ENCODE measurements around the gene CGREF1. TPM values are rescaled to one million over a fixed set of nuclear protein-coding genes. Genes with fewer than 3 reads are reported as not detected.

Gene CGREF1
- total RNA-seq, 4 donors from 2014 or later, result 0.50 to 1.4 (median 0.92) TPM; not detected in 1

- DNase-seq (ENCODE audit: extremely low spot score), result no peak
- peak overlapping the region; percentile 92 to 95 (median 93) for H3K27ac ChIP-seq (replicated peaks in 1 of 4)
- H3K36me3 ChIP-seq, result peaks cover 4 to 27% (median 14%) of the 10 kb centered on the region in 4 donors
- 57% methylated on average over 5 of the region's 10 CpGs for WGBS
- H3K9me3 ChIP-seq, result no peaks in the 10 kb centered on the region
- H3K4me3 ChIP-seq, result peak overlapping the region; percentile 68 to 81 (median 72)
- H3K27me3 ChIP-seq, result no peaks in the 10 kb centered on the region
- H3K4me1 ChIP-seq, result peaks cover 37 to 81% (median 72%) of the 10 kb centered on the region in 4 donors
- intact Hi-C loops (cut with DNase I), result loop anchor here (5.0 kb wide), 2 partner anchors 53 to 123 kb away; partner anchors contain the start of gene TMEM214
- TF ChIP-seq POLR2AphosphoS5 (IDR thresholded peaks at IDR 0.05), result no peak
- TF ChIP-seq CTCF (IDR thresholded peaks at IDR 0.05), result no peak
- no peak for TF ChIP-seq POLR2A (IDR thresholded peaks at IDR 0.05; ENCODE audit: low read depth)
- no peak for TF ChIP-seq EP300 (IDR thresholded peaks at IDR 0.05)
Observed at GRCh38 chr2:27085062-27085672, 33.8 kb downstream of the CGREF1 start.

- intact Hi-C loops (cut with DNase I), result loop anchor here (5.0 kb wide), 2 partner anchors 52 to 122 kb away; partner anchors contain the start of gene TMEM214
- TF ChIP-seq EP300 (IDR thresholded peaks at IDR 0.05) (no peak), POLR2A (IDR thresholded peaks at IDR 0.05; ENCODE audit: low read depth) (no peak), CTCF (IDR thresholded peaks at IDR 0.05) (no peak), POLR2AphosphoS5 (IDR thresholded peaks at IDR 0.05) (no peak)
Observed at GRCh38 chr2:27084297-27085061, 34.4 kb downstream of the CGREF1 start.

GRCh38 chr2:27083410-27084296 lies 35.3 kb downstream of the CGREF1 start:
- TF ChIP-seq CTCF (IDR thresholded peaks at IDR 0.05) (no peak), POLR2AphosphoS5 (IDR thresholded peaks at IDR 0.05) (peak in 1 of 2 donors; percentile 4), POLR2A (IDR thresholded peaks at IDR 0.05; ENCODE audit: low read depth) (no peak), EP300 (IDR thresholded peaks at IDR 0.05) (no peak)
- Histone ChIP-seq H3K4me1 (peaks cover 37 to 94% (median 86%) of the 10 kb centered on the region in 4 donors), H3K36me3 (peaks cover 4 to 27% (median 14%) of the 10 kb centered on the region in 4 donors), H3K27me3 (no peaks in the 10 kb centered on the region), H3K27ac (replicated peaks in 1 of 4) (peak overlapping the region in 3 of 4 donors; percentile 32 to 99 (median 94)), H3K9me3 (no peaks in the 10 kb centered on the region), H3K4me3 (no peak overlapping the region)
- 70% methylated on average over 12 of the region's 20 CpGs for WGBS
- no peak for DNase-seq (ENCODE audit: extremely low spot score)
- intact Hi-C loops (cut with DNase I), result no loop called here

More at GRCh38 chr2:27084297-27085061, 34.4 kb downstream of the CGREF1 start:
- Histone ChIP-seq H3K27me3 (no peaks in the 10 kb centered on the region), H3K36me3 (peaks cover 4 to 27% (median 14%) of the 10 kb centered on the region in 4 donors), H3K4me1 (peaks cover 37 to 87% (median 79%) of the 10 kb centered on the region in 4 donors), H3K4me3 (no peak overlapping the region), H3K27ac (replicated peaks in 1 of 4) (peak overlapping the region; percentile 92 to 95 (median 93)), H3K9me3 (no peaks in the 10 kb centered on the region)
- DNase-seq (ENCODE audit: extremely low spot score), result no peak
- WGBS, result 56% methylated on average over 6 of the region's 6 CpGs

- DNase-seq (ENCODE audit: extremely low spot score), result no peak
- Histone ChIP-seq H3K27me3 (no peaks in the 10 kb centered on the region), H3K4me1 (peaks cover 40 to 93% (median 90%) of the 10 kb centered on the region in 4 donors), H3K36me3 (peaks cover 4 to 27% (median 14%) of the 10 kb centered on the region in 4 donors), H3K27ac (replicated peaks in 1 of 4) (peak overlapping the region; percentile 6 to 99 (median 40)), H3K9me3 (no peaks in the 10 kb centered on the region), H3K4me3 (no peak overlapping the region)
- intact Hi-C loops (cut with DNase I), result no loop called here
- WGBS, result 74% methylated on average over 15 of the region's 27 CpGs
- TF ChIP-seq POLR2AphosphoS5 (IDR thresholded peaks at IDR 0.05) (no peak), CTCF (IDR thresholded peaks at IDR 0.05) (no peak), EP300 (IDR thresholded peaks at IDR 0.05) (no peak), POLR2A (IDR thresholded peaks at IDR 0.05; ENCODE audit: low read depth) (no peak)
Observed at GRCh38 chr2:27082773-27083409, 36.0 kb downstream of the CGREF1 start.
